SK-N-SH (cell line): ENCODE data around the gene DLG2. TPM values are rescaled to one million over a fixed set of nuclear protein-coding genes. Genes with fewer than 3 reads are reported as not detected.

Source experiments
- CTCF ChIA-PET: fragments of 300-600, 350-600 bp; formaldehyde crosslinking; extraction: SDS; loops from one replicate; lab custom pipeline; 2021; lab: Yijun Ruan, JAX
- POLR2A ChIA-PET: fragments of 350-600 bp; sonication (Branson Sonifier 250); formaldehyde crosslinking; extraction: SDS; loops from one replicate; lab custom pipeline; 2020; ENCODE audit warnings: antibody characterized with exemption, inconsistent platforms; lab: Yijun Ruan, JAX
- DNase-seq: peaks from one replicate; pipeline ENCODE4 v3.0.0; 2012
- H2AFZ ChIP-seq: fragments of 200-600 bp; sonication (generic); 2 replicates; pipeline ENCODE4 v1.8.1; 2016; ENCODE audit warnings: antibody characterized with exemption, mild to moderate bottlenecking, low read depth
- H3F3A ChIP-seq: fragments of 200-600 bp; sonication (generic); replicated peaks from 2 replicates; pipeline ENCODE3; 2016; ENCODE audit warnings: antibody characterized with exemption, mild to moderate bottlenecking; ENCODE audit not compliant: insufficient read depth
- H3K27ac ChIP-seq, 2 experiments: fragments of 200-500 bp in 1 of 2; fragments of 200-600 bp in 1 of 2; sonication (Bioruptor generic) in 1 of 2; sonication (generic), shearing (Covaris generic) in 1 of 2; 2 replicates each; pipeline versions ENCODE4 v1.5.1 to v1.6.1; 2014 to 2016; ENCODE audit warnings: low read depth in 2 of 2, inconsistent platforms in 1 of 2, low read length in 1 of 2, mild to moderate bottlenecking in 1 of 2, mixed read lengths in 1 of 2
- H3K27me3 ChIP-seq: fragments of 200-600 bp; sonication (generic), shearing (Covaris generic); 2 replicates; pipeline ENCODE4 v1.6.1; 2016; ENCODE audit warnings: mixed run types; ENCODE audit not compliant: insufficient read depth
- H3K36me3 ChIP-seq, 2 experiments: fragments of 200-500 bp in 1 of 2; fragments of 200-600 bp in 1 of 2; sonication (Bioruptor generic) in 1 of 2; sonication (generic) in 1 of 2; replicated peaks in 1 of 2; 2 replicates each; pipeline versions ENCODE3 to v1.5.1; 2014 to 2016; ENCODE audit warnings: low read length in 1 of 2, mild to moderate bottlenecking in 1 of 2; ENCODE audit not compliant: insufficient read depth in 2 of 2, control insufficient read depth in 1 of 2
- H3K4me1 ChIP-seq, 2 experiments: fragments of 200-500 bp in 1 of 2; fragments of 200-600 bp in 1 of 2; sonication (Bioruptor generic) in 1 of 2; sonication (generic), shearing (Covaris generic) in 1 of 2; 2 replicates each; pipeline versions ENCODE4 v1.5.1 to v1.6.1; 2014 to 2016; ENCODE audit warnings: low read depth in 1 of 2, low read length in 1 of 2, mixed run types in 1 of 2; ENCODE audit not compliant: insufficient read depth in 2 of 2, control insufficient read depth in 1 of 2
- H3K4me2 ChIP-seq: fragments of 200-600 bp; sonication (generic), shearing (Covaris generic); 2 replicates; pipeline ENCODE4 v1.6.1; 2017; ENCODE audit warnings: mixed run types
- H3K4me3 ChIP-seq, 2 experiments: fragments of 200-500 bp in 1 of 2; fragments of 200-600 bp in 1 of 2; sonication (Bioruptor generic) in 1 of 2; sonication (generic), shearing (Covaris generic) in 1 of 2; 2 replicates each; pipeline versions ENCODE4 v1.5.1 to v1.8.1; 2014 to 2016; ENCODE audit warnings: low read depth in 2 of 2, inconsistent platforms in 1 of 2, low read length in 1 of 2, mild to moderate bottlenecking in 1 of 2, mixed read lengths in 1 of 2, moderate library complexity in 1 of 2
- H3K79me2 ChIP-seq: fragments of 200-600 bp; sonication (generic); 2 replicates; pipeline ENCODE4 v1.8.1; 2017; ENCODE audit warnings: mild to moderate bottlenecking; ENCODE audit not compliant: insufficient read depth
- H3K9ac ChIP-seq: fragments of 200-600 bp; sonication (generic); 2 replicates; pipeline ENCODE4 v1.6.1; 2017; ENCODE audit warnings: mixed run types
- H3K9me2 ChIP-seq: fragments of 200-600 bp; sonication (generic); 2 replicates; pipeline ENCODE4 v1.6.1; 2017; ENCODE audit warnings: mixed run types
- H3K9me3 ChIP-seq: fragments of 200-600 bp; sonication (generic); 2 replicates; pipeline ENCODE4 v1.6.1; 2017; ENCODE audit warnings: mixed run types, mild to moderate bottlenecking, moderate library complexity
- H4K20me1 ChIP-seq: fragments of 200-600 bp; sonication (generic); 2 replicates; pipeline ENCODE4 v1.6.1; 2017; ENCODE audit warnings: mild to moderate bottlenecking, mixed run types; ENCODE audit not compliant: insufficient read depth
- CHD2 ChIP-seq: fragments of 150-350 bp; IDR thresholded peaks from 2 replicates; pipeline ENCODE4 v1.6.1; 2018; ENCODE audit warnings: low read length; ENCODE audit not compliant: partially characterized antibody
- CTCF ChIP-seq: fragments of 200-600 bp; sonication (generic); IDR thresholded peaks from 2 replicates; pipeline ENCODE4 v1.6.1; 2017; ENCODE audit warnings: antibody characterized with exemption, mild to moderate bottlenecking, moderate library complexity
- ELF1 ChIP-seq: IDR thresholded peaks from 2 replicates; pipeline ENCODE4 v1.4.0; 2012
- EZH2phosphoT487 ChIP-seq: fragments of 200-600 bp; sonication (generic); IDR thresholded peaks from 2 replicates; pipeline ENCODE4 v1.6.1; 2017; ENCODE audit warnings: low read depth, mixed run types, mild to moderate bottlenecking, antibody characterized with exemption, moderate library complexity, borderline replicate concordance
- NFIC ChIP-seq: IDR thresholded peaks from 2 replicates; pipeline ENCODE4 v1.4.0; 2012; ENCODE audit warnings: borderline replicate concordance
- RAD21 ChIP-seq: IDR thresholded peaks from 2 replicates; pipeline ENCODE4 v1.6.1; 2012; ENCODE audit warnings: mild to moderate bottlenecking, low read length
- RXRA ChIP-seq: IDR thresholded peaks from 2 replicates; pipeline ENCODE4 v1.4.0; 2012; ENCODE audit warnings: low read depth, mild to moderate bottlenecking, borderline replicate concordance
- SIN3A ChIP-seq: IDR thresholded peaks from 2 replicates; pipeline ENCODE4 v1.6.1; 2012; ENCODE audit warnings: low read depth, mild to moderate bottlenecking, low read length, moderate library complexity, borderline replicate concordance
- WGBS: methylation state at CpG from one replicate; pipeline ENCODE4 v1.1.6; 2017; ENCODE audit warnings: low lambda C conversion rate; 5-methylcytosine and 5-hydroxymethylcytosine counted together
- polyA plus RNA-seq, 3 experiments: library from polyadenylated mRNA; depleted of rRNA; stranded (reverse); fragments of >200 nt; gene quantifications; 2 replicates each; pipeline ENCODE4 v1.2.3, GENCODE V29; 2012
- TF ChIP-seq, protein P1 (sequence below): IDR thresholded peaks from 2 replicates; pipeline ENCODE4 v1.4.0; 2012; ENCODE audit warnings: low read depth

DLG2 gene
- polyA plus RNA-seq, 1 of the 3 experiments (the other 2 are of a cell fraction) = 0.21 TPM

GRCh38 chr11:83674102-83674896 lies 1952.8 kb downstream of the DLG2 start (continued):
- TF ChIP-seq CTCF (no peak), NFIC (no peak), EZH2phosphoT487 (no peak), CHD2 (no peak), RXRA (no peak)

- H3K27ac ChIP-seq = no peak overlapping the region
- no peaks in the 10 kb centered on the region for H3K36me3 ChIP-seq
- H3F3A ChIP-seq = no peaks in the 10 kb centered on the region
- H3K9me2 ChIP-seq = no peaks in the 10 kb centered on the region
- H3K79me2 ChIP-seq = no peaks in the 10 kb centered on the region
- no peak for TF ChIP-seq SIN3A
- no peak for TF ChIP-seq ELF1
- peak; percentile 25 for TF ChIP-seq RAD21
- TF ChIP-seq CTCF = peak; percentile 37
- H3K27me3 ChIP-seq = no peaks in the 10 kb centered on the region
- 34% methylated on average over 2 of the region's 2 CpGs for WGBS
- no peak for DNase-seq
- no peak overlapping the region for H3K4me3 ChIP-seq
- H4K20me1 ChIP-seq = no peaks in the 10 kb centered on the region
- peaks cover 0 to 12% of the 10 kb centered on the region in 2 experiments; a peak in 1 of 4 replicates for H3K4me1 ChIP-seq
- H3K9me3 ChIP-seq = no peaks in the 10 kb centered on the region
- POLR2A ChIA-PET = no interaction called here
- no peak overlapping the region for H3K4me2 ChIP-seq
- CTCF ChIA-PET = interaction anchor here (0.5 to 0.6 kb wide), 2 partner anchors 15 to 59 kb away, joined by 3 read pairs; no protein-coding TSS in a partner anchor
- no peak overlapping the region for H2AFZ ChIP-seq
- H3K9ac ChIP-seq = no peak overlapping the region
Measured at GRCh38 chr11:83671289-83671688, 1955.9 kb downstream of the DLG2 start.

DNA sequence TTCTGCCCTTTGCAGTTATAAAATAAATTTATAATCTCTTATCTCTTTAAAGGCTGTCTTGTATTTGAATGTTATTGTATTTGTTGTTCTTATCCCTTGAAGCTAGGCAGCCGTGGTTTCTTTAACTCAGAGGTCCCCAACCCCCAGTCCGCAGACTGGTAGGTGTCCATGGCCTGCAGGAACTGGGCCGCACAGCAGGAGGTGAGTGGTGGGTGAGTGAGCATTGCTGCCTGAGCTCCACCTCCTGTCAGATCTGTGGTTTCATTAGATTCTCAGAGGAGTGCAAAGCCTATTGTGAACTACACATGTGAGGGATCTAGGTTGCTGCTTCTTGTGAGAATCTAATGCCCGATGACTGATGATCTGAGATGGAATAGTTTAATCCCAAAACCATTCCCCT lies 1961.0 kb downstream of the DLG2 start:
- H3K36me3 ChIP-seq = no peaks in the 10 kb centered on the region

More for the DNA sequence above, 1961.0 kb downstream of the DLG2 start:
- Histone ChIP-seq H3K27me3 (no peaks in the 10 kb centered on the region), H3F3A (no peaks in the 10 kb centered on the region), H4K20me1 (no peaks in the 10 kb centered on the region), H3K4me1 (peaks cover 0 to 22% of the 10 kb centered on the region in 2 experiments; a peak in 1 of 4 replicates), H3K27ac (no peak overlapping the region), H2AFZ (no peak overlapping the region), H3K4me3 (no peak overlapping the region), H3K9me3 (no peaks in the 10 kb centered on the region), H3K9ac (no peak overlapping the region), H3K9me2 (no peaks in the 10 kb centered on the region), H3K79me2 (no peaks in the 10 kb centered on the region), H3K4me2 (no peak overlapping the region)
- POLR2A ChIA-PET = no interaction called here
- TF ChIP-seq, protein P1, sequence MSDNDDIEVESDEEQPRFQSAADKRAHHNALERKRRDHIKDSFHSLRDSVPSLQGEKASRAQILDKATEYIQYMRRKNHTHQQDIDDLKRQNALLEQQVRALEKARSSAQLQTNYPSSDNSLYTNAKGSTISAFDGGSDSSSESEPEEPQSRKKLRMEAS = no peak
- CTCF ChIA-PET = interaction anchor here (0.9 kb wide), 1 partner anchor 28 kb away, joined by 3 read pairs; no protein-coding TSS in a partner anchor
- WGBS = 70% methylated on average over 4 of the region's 4 CpGs
- DNase-seq = no peak
